ENCODE data around the gene PRR15. TPM values are rescaled to one million over a fixed set of nuclear protein-coding genes. Genes with fewer than 3 reads are reported as not detected.
"Not testable (repeated sequence)": the region's sequence is repeated elsewhere in the genome, so short reads cannot be mapped to it uniquely, and the experiment has no call there.

The PRR15 gene
- total RNA-seq (not detected), polyA plus RNA-seq (not detected)

- Histone ChIP-seq H3K4me3 (ENCODE audit: low read length) (no peak within 1 kb of the TSS), H3K9me3 (ENCODE audit: low read length) (no peaks in the 10 kb centered on the region), H3K4me1 (ENCODE audit: insufficient read depth, low read length) (no peaks in the 10 kb centered on the region), H3K27me3 (ENCODE audit: insufficient read depth, low read length, poor library complexity, severe bottlenecking) (peaks cover 19% of the 10 kb centered on the region), H3K27ac (ENCODE audit: low read depth, low read length) (no peak within 1 kb of the TSS), H3K36me3 (ENCODE audit: insufficient read depth, low read length) (no peaks in the 10 kb centered on the region)
- peaks cover 0 to 5% (median 0%) of the 10 kb centered on the region in 5 donors for H3K9me3 Mint-ChIP-seq
- CTCF ChIA-PET, result no interaction called here
- POLR2A ChIA-PET, result no interaction called here
- peaks cover 13 to 29% (median 18%) of the 10 kb centered on the region in 3 donors for H3K4me1 Mint-ChIP-seq
- DNase-seq, result no peak
- peaks cover 45 to 75% of the 10 kb centered on the region in 2 donors for H3K27me3 Mint-ChIP-seq
- peak within 1 kb of the TSS in 6 of 7 donors; percentile 36 to 76 (median 64) for H3K4me3 Mint-ChIP-seq
- H3K36me3 Mint-ChIP-seq, result peaks cover 0 to 5% (median 0%) of the 10 kb centered on the region in 3 donors
- no peak within 1 kb of the TSS for H3K27ac Mint-ChIP-seq
Measured at GRCh38 chr7:29563590-29564495, at the start of gene PRR15. PRR15 (plus strand) TSS chr7:29563835; CDS start chr7:29566330, 2,495 bp downstream.

GRCh38 chr7:29516491-29516890 is 47.1 kb upstream of the PRR15 start:
- Mint-ChIP-seq H3K9me3 (peaks cover 5 to 10% (median 8%) of the 10 kb centered on the region in 5 donors), H3K27ac (no peak overlapping the region), H3K36me3 (peaks cover 22 to 38% (median 30%) of the 10 kb centered on the region in 3 donors), H3K27me3 (peaks cover 0 to 4% of the 10 kb centered on the region in 2 donors), H3K4me3 (no peak overlapping the region), H3K4me1 (peaks cover 0 to 1% (median under 1%) of the 10 kb centered on the region in 3 donors)
- no peaks in the 10 kb centered on the region for H3K27me3 ChIP-seq (ENCODE audit: insufficient read depth, low read length, poor library complexity, severe bottlenecking)
- ChIA-PET CTCF (interaction anchor here (0.8 kb wide), 1 partner anchor 8 kb away, joined by 3 read pairs; no protein-coding TSS in a partner anchor), POLR2A (no interaction called here)
- no peak overlapping the region for H3K27ac ChIP-seq (ENCODE audit: low read depth, low read length)
- H3K9me3 ChIP-seq (ENCODE audit: low read length), result no peaks in the 10 kb centered on the region
- DNase-seq, result no peak
- no peaks in the 10 kb centered on the region for H3K4me1 ChIP-seq (ENCODE audit: insufficient read depth, low read length)
- no peak overlapping the region for H3K4me3 ChIP-seq (ENCODE audit: low read length)
- H3K36me3 ChIP-seq (ENCODE audit: insufficient read depth, low read length), result no peaks in the 10 kb centered on the region

DNA sequence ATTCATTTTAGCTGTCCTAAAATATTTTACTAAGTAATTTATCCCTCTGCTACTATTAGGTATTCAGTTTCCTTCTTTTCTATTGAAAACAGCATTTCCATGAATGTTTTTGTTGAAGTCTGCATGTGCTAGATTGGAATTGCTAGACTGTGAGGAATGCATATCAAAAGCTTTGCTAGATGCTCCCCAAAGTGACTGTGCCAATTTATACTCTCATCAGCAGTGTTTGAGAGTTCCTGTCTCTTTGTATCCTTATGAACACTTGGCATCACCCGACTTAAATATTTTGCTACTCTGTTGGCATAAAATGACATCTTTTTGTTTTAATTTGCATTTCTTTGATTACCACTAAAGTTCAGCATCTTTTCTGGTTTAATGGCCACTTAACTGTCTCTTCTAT is 45.0 kb upstream of the PRR15 start:
- peaks cover 0 to 4% of the 10 kb centered on the region in 2 donors for H3K27me3 Mint-ChIP-seq
- peaks cover 11 to 24% (median 21%) of the 10 kb centered on the region in 5 donors for H3K9me3 Mint-ChIP-seq
- Histone ChIP-seq H3K36me3 (ENCODE audit: insufficient read depth, low read length) (no peaks in the 10 kb centered on the region), H3K4me3 (ENCODE audit: low read length) (no peak overlapping the region), H3K9me3 (ENCODE audit: low read length) (no peaks in the 10 kb centered on the region), H3K27ac (ENCODE audit: low read depth, low read length) (no peak overlapping the region), H3K27me3 (ENCODE audit: insufficient read depth, low read length, poor library complexity, severe bottlenecking) (no peaks in the 10 kb centered on the region), H3K4me1 (ENCODE audit: insufficient read depth, low read length) (no peaks in the 10 kb centered on the region)
- DNase-seq, result no peak
- ChIA-PET POLR2A (no interaction called here), CTCF (no interaction called here)
- H3K36me3 Mint-ChIP-seq, result peaks cover 11 to 38% (median 11%) of the 10 kb centered on the region in 3 donors
- H3K4me3 Mint-ChIP-seq, result no peak overlapping the region
- H3K4me1 Mint-ChIP-seq, result no peaks in the 10 kb centered on the region
- H3K27ac Mint-ChIP-seq, result no peak overlapping the region

DNA sequence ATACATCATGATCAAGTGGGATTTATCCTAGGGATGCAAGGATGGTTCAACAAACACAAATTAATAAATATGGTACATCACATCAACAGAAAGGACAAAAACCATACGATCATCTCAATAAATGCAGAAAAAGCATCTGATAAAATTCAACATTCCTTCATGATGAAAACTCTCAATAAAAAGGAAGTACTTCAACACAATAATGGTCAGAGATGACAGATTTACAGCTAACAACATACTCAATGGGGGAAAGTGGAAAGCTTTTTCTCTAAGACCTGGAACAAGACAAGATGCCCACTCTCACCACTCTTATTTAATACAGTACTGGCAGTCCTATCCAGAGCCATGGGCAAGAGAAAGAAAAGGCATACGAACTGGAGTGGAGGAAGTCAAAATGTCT is 39.9 kb upstream of the PRR15 start:
- Histone ChIP-seq H3K9me3 (ENCODE audit: low read length) (no peaks in the 10 kb centered on the region), H3K27ac (ENCODE audit: low read depth, low read length) (no peak overlapping the region), H3K4me1 (ENCODE audit: insufficient read depth, low read length) (no peaks in the 10 kb centered on the region), H3K27me3 (ENCODE audit: insufficient read depth, low read length, poor library complexity, severe bottlenecking) (no peaks in the 10 kb centered on the region), H3K36me3 (ENCODE audit: insufficient read depth, low read length) (no peaks in the 10 kb centered on the region), H3K4me3 (ENCODE audit: low read length) (no peak overlapping the region)
- peaks cover 0 to 20% (median 3%) of the 10 kb centered on the region in 3 donors for H3K36me3 Mint-ChIP-seq
- no peak overlapping the region for H3K27ac Mint-ChIP-seq
- H3K9me3 Mint-ChIP-seq, result peaks cover 22 to 40% (median 31%) of the 10 kb centered on the region in 5 donors
- CTCF ChIA-PET, result no interaction called here
- H3K4me1 Mint-ChIP-seq, result no peaks in the 10 kb centered on the region
- H3K27me3 Mint-ChIP-seq, result peaks cover 0 to 4% of the 10 kb centered on the region in 2 donors
- DNase-seq, result no peak
- POLR2A ChIA-PET, result no interaction called here
- no peak overlapping the region for H3K4me3 Mint-ChIP-seq

GRCh38 chr7:29527505-29528108 is 36.0 kb upstream of the PRR15 start:
- Mint-ChIP-seq H3K9me3 (peaks cover 22 to 47% (median 33%) of the 10 kb centered on the region in 5 donors), H3K27me3 (no peaks in the 10 kb centered on the region), H3K36me3 (peaks cover 0 to 10% (median 0%) of the 10 kb centered on the region in 3 donors), H3K27ac (no peak overlapping the region), H3K4me1 (no peaks in the 10 kb centered on the region), H3K4me3 (no peak overlapping the region)
- no peak overlapping the region for H3K27ac ChIP-seq (ENCODE audit: low read depth, low read length)
- ChIA-PET CTCF (no interaction called here), POLR2A (no interaction called here)
- no peaks in the 10 kb centered on the region for H3K4me1 ChIP-seq (ENCODE audit: insufficient read depth, low read length)
- no peak overlapping the region for H3K4me3 ChIP-seq (ENCODE audit: low read length)
- no peak for DNase-seq
- no peaks in the 10 kb centered on the region for H3K9me3 ChIP-seq (ENCODE audit: low read length)
- H3K27me3 ChIP-seq (ENCODE audit: insufficient read depth, low read length, poor library complexity, severe bottlenecking), result no peaks in the 10 kb centered on the region
- H3K36me3 ChIP-seq (ENCODE audit: insufficient read depth, low read length), result no peaks in the 10 kb centered on the region

- H3K27me3 Mint-ChIP-seq; H3K36me3 Mint-ChIP-seq; POLR2A ChIA-PET; H3K27ac Mint-ChIP-seq; H3K36me3 ChIP-seq (ENCODE audit: insufficient read depth, low read length); CTCF ChIA-PET; H3K4me1 ChIP-seq (ENCODE audit: insufficient read depth, low read length); DNase-seq; H3K4me3 ChIP-seq (ENCODE audit: low read length); H3K4me1 Mint-ChIP-seq; H3K4me3 Mint-ChIP-seq; H3K27me3 ChIP-seq (ENCODE audit: insufficient read depth, low read length, poor library complexity, severe bottlenecking); H3K27ac ChIP-seq (ENCODE audit: low read depth, low read length); H3K9me3 ChIP-seq (ENCODE audit: low read length): not testable (repeated sequence)
- peaks cover 13 to 44% (median 26%) of the 10 kb centered on the region in 5 donors for H3K9me3 Mint-ChIP-seq
Measured at GRCh38 chr7:29528526-29528925, 35.1 kb upstream of the PRR15 start.

DNA sequence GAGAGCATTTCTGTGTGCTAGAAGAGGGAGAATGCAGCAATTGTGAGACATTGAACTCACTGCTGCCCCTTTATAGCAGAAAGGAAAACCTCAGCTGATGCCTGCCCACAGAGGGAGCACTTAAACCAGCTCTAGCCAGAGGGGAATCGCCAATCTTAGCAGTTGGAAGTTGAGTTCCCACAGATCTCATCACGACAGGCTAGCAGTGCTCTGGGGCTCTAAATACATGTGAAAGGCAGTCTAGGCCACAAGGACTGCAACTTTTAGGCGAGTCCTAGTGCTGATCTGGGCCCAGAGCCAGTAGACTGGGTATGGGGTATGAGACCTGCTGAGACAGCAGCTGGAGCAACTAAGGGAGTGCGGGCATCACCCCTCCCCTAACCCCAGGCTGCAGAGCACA is 25.2 kb upstream of the PRR15 start:
- Histone ChIP-seq H3K4me1 (ENCODE audit: insufficient read depth, low read length) (no peaks in the 10 kb centered on the region), H3K36me3 (ENCODE audit: insufficient read depth, low read length) (no peaks in the 10 kb centered on the region), H3K4me3 (ENCODE audit: low read length) (no peak overlapping the region), H3K27ac (ENCODE audit: low read depth, low read length) (no peak overlapping the region), H3K9me3 (ENCODE audit: low read length) (no peaks in the 10 kb centered on the region), H3K27me3 (ENCODE audit: insufficient read depth, low read length, poor library complexity, severe bottlenecking) (no peaks in the 10 kb centered on the region)
- Mint-ChIP-seq H3K4me3 (peak overlapping the region in 1 of 7 donors; percentile 63), H3K9me3 (peaks cover 0 to 5% (median 3%) of the 10 kb centered on the region in 5 donors), H3K27me3 (peaks cover 4 to 33% of the 10 kb centered on the region in 2 donors), H3K4me1 (no peaks in the 10 kb centered on the region), H3K27ac (no peak overlapping the region), H3K36me3 (no peaks in the 10 kb centered on the region)
- POLR2A ChIA-PET, result no interaction called here
- CTCF ChIA-PET, result no interaction called here
- DNase-seq, result no peak

- H3K27ac Mint-ChIP-seq, result no peak overlapping the region
- Histone ChIP-seq H3K9me3 (ENCODE audit: low read length) (no peaks in the 10 kb centered on the region), H3K4me3 (ENCODE audit: low read length) (no peak overlapping the region), H3K4me1 (ENCODE audit: insufficient read depth, low read length) (no peaks in the 10 kb centered on the region), H3K36me3 (ENCODE audit: insufficient read depth, low read length) (no peaks in the 10 kb centered on the region), H3K27ac (ENCODE audit: low read depth, low read length) (no peak overlapping the region), H3K27me3 (ENCODE audit: insufficient read depth, low read length, poor library complexity, severe bottlenecking) (no peaks in the 10 kb centered on the region)
- H3K4me3 Mint-ChIP-seq, result peak overlapping the region in 1 of 7 donors; percentile 10
- POLR2A ChIA-PET, result no interaction called here
- H3K4me1 Mint-ChIP-seq, result no peaks in the 10 kb centered on the region
- H3K9me3 Mint-ChIP-seq, result peaks cover 0 to 10% (median 2%) of the 10 kb centered on the region in 5 donors
- CTCF ChIA-PET, result no interaction called here
- peaks cover 6 to 36% of the 10 kb centered on the region in 2 donors for H3K27me3 Mint-ChIP-seq
- DNase-seq, result no peak
- no peaks in the 10 kb centered on the region for H3K36me3 Mint-ChIP-seq
Measured at GRCh38 chr7:29539471-29539870, 24.2 kb upstream of the PRR15 start.
